Measurements from ENCODE around the gene KIF23. TPM values are rescaled to one million over a fixed set of nuclear protein-coding genes. Genes with fewer than 3 reads are reported as not detected.
A peak's percentile ranks its signal among the peaks of the same experiment; 100 is the strongest.

KIF23 gene
- total RNA-seq, 2 donors from 2014 or later: 2.6 to 7.4 TPM

DNA sequence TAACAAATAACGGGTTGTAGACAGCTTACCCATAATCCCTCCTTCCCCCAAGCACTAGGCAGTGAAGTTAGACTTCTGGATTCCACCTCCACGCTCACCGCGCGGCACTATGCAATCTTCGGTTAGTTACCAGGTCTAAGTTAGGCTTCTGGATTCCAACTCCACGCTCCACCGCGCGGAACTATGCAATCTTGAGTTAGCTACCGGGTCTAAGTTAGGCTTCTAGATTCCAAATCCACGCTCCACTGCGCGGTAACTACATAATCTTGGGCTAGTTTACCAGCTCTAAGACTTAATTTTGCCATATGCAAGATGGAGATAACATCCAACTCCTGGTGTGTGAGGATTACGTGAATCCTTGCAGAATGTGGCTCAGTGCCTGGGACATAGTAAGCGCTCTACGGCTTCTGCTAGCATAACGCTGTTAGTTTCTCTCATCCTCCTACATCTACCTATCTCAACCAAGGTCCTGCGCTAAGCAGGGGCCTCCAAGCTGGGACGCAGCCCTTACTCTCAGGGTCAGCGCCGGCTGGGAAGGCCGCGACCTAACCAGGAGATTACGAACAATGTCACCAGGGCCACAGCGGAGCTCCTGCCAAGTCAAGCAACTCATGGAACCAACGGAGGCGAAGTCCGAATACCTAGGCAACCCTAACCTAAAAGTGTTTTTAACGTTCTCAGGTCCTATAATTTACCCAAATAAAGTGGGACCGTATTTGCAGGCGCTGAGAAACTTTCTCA, 38.0 kb downstream of the KIF23 start:
- no peaks in the 10 kb centered on the region for H3K27me3 ChIP-seq (replicated peaks; ENCODE audit: insufficient read depth)
- 14% methylated on average over 32 of the region's 32 CpGs for WGBS
- DNase-seq (ENCODE audit: low spot score): no peak
- peak overlapping the region; percentile 76 to 92 for H3K4me3 ChIP-seq
- H3K9me3 ChIP-seq: no peaks in the 10 kb centered on the region
- H3K36me3 ChIP-seq: no peaks in the 10 kb centered on the region
- peaks cover 7% of the 10 kb centered on the region for H3K4me1 ChIP-seq (replicated peaks)
- intact Hi-C loops (cut with DNase I): no loop called here
- TF ChIP-seq POLR2A (IDR thresholded peaks at IDR 0.05) (no peak), POLR2AphosphoS5 (IDR thresholded peaks at IDR 0.05) (no peak)
- TF ChIP-seq, protein P1, sequence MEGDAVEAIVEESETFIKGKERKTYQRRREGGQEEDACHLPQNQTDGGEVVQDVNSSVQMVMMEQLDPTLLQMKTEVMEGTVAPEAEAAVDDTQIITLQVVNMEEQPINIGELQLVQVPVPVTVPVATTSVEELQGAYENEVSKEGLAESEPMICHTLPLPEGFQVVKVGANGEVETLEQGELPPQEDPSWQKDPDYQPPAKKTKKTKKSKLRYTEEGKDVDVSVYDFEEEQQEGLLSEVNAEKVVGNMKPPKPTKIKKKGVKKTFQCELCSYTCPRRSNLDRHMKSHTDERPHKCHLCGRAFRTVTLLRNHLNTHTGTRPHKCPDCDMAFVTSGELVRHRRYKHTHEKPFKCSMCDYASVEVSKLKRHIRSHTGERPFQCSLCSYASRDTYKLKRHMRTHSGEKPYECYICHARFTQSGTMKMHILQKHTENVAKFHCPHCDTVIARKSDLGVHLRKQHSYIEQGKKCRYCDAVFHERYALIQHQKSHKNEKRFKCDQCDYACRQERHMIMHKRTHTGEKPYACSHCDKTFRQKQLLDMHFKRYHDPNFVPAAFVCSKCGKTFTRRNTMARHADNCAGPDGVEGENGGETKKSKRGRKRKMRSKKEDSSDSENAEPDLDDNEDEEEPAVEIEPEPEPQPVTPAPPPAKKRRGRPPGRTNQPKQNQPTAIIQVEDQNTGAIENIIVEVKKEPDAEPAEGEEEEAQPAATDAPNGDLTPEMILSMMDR (IDR thresholded peaks at IDR 0.05): no peak
- peak overlapping the region; percentile 82 to 90 for H3K27ac ChIP-seq

DNA sequence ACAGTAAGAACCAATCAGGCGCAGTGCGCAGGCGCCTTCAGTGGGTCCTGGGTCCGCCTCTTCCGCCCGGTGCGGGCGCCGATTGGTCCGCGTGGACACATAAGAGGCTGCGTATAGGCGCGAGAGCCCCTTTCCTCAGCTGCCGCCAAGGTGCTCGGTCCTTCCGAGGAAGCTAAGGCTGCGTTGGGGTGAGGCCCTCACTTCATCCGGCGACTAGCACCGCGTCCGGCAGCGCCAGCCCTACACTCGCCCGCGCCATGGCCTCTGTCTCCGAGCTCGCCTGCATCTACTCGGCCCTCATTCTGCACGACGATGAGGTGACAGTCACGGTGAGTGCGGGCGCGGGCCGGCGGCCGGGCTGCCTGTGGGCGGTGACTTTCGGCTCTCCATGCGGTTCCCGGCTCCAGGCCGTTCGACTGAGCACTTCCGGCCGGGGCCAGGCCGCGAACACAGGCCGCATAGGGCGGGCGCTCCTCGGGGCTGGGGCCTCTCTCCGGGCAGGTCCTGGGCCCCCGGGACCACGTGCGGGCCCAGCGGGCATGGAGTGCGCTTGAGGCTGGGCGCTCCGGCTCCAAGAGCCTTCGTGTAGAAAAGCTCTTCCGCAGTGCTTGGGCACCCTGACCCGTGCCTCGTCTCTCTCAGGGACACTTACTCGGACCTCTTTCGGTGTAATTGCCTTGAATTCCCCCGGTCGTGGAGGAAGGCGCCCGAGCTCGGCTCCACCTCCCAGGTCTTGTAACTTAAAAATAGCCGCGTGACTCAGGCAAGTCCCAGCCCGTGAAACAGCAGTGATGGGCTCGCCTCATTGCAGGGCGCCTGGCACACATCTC, 38.8 kb downstream of the KIF23 start, which contains the start of gene RPLP1:
RPLP1 (plus strand) TSS at position 127 of the 830 bp plus-strand sequence; CDS start at position 258, 131 bp downstream.
- TF ChIP-seq, protein P1 (IDR thresholded peaks at IDR 0.05): no peak
- TF ChIP-seq POLR2A (IDR thresholded peaks at IDR 0.05): peak; percentile 61
- TF ChIP-seq POLR2AphosphoS5 (IDR thresholded peaks at IDR 0.05): peak; percentile 94
- Histone ChIP-seq H3K27me3 (replicated peaks; ENCODE audit: insufficient read depth) (no peaks in the 10 kb centered on the region), H3K4me3 (peak within 1 kb of the TSS; percentile 76 to 92), H3K36me3 (no peaks in the 10 kb centered on the region), H3K4me1 (replicated peaks) (peaks cover 7% of the 10 kb centered on the region), H3K9me3 (no peaks in the 10 kb centered on the region), H3K27ac (peak within 1 kb of the TSS; percentile 82 to 90)
- DNase-seq (ENCODE audit: low spot score): peak; percentile 96
- under 1% methylated on average over 63 of the region's 77 CpGs for WGBS
- intact Hi-C loops (cut with DNase I): no loop called here

DNA sequence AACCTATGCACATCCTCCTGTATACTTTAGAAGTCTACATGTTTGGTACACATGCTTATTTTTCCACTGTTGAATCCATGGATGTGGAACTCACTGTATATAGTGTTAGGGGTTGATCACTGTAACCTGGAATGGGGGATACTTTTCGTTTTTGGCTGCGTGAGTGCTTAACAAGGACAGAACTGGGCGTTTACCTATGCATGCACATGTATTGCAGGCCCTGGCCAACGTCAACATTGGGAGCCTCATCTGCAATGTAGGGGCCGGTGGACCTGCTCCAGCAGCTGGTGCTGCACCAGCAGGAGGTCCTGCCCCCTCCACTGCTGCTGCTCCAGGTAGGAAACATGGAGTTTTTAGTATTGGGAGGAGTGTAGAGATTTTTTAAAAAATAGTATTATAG, 40.8 kb downstream of the KIF23 start:
- intact Hi-C loops (cut with DNase I): no loop called here
- no peaks in the 10 kb centered on the region for H3K36me3 ChIP-seq
- 25% methylated on average over 5 of the region's 5 CpGs for WGBS
- H3K27me3 ChIP-seq (replicated peaks; ENCODE audit: insufficient read depth): no peaks in the 10 kb centered on the region
- TF ChIP-seq POLR2AphosphoS5 (IDR thresholded peaks at IDR 0.05) (no peak), POLR2A (IDR thresholded peaks at IDR 0.05) (no peak)
- TF ChIP-seq, protein P1 (IDR thresholded peaks at IDR 0.05): no peak
- no peak overlapping the region for H3K27ac ChIP-seq
- DNase-seq (ENCODE audit: low spot score): no peak
- H3K9me3 ChIP-seq: no peaks in the 10 kb centered on the region
- peaks cover 7% of the 10 kb centered on the region for H3K4me1 ChIP-seq (replicated peaks)
- peak overlapping the region in 1 of 2 donors; percentile 76 for H3K4me3 ChIP-seq

DNA sequence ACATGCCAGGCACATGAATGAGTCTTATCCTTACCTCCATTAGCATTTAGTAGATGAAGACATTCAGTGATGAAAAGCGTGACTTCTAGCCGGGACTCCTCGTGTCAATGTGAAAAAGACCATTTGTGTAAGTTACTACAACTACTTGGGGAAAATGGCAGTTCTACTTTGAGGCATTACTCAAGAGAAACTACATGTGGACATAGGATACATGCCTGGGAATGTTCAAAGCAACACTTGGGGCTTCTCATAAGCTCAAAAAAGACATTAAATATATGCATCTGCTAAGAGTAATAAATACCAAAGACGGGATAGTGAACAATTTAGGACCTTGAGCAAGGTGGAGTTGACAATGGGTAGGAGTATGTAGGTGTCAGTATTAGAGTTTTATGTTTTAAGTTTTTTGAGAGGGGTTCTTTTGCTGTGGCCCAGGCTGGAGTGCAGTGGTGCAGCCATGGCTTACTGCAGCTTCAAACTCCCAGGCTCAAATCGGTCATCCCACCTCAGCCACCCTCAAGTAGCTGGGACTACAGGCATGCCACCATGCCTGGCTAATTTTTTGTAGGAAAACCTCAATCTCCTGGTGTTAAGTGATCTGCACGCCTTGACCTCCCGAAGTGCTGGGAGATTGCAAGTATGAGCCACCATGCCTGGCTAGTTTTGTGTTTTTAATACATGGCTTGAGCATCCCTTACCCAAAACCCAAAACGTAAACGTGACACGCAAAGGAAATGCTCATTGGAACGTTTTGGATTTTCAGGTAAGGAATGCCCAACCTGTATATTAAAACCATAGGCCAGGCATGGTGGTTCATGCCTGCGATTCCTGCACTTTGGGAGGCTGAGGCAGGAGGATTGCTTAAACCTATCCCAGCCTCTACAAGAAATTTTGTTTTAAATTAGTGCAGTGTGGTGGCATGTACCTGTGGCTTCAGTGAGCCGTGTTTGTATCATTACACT, 42.3 kb downstream of the KIF23 start:
- H3K27ac ChIP-seq: no peak overlapping the region
- H3K36me3 ChIP-seq: no peaks in the 10 kb centered on the region
- H3K9me3 ChIP-seq: no peaks in the 10 kb centered on the region
- TF ChIP-seq POLR2AphosphoS5 (IDR thresholded peaks at IDR 0.05) (no peak), POLR2A (IDR thresholded peaks at IDR 0.05) (no peak)
- TF ChIP-seq, protein P1 (IDR thresholded peaks at IDR 0.05): no peak
- DNase-seq (ENCODE audit: low spot score): no peak
- no peak overlapping the region for H3K4me3 ChIP-seq
- peaks cover 7% of the 10 kb centered on the region for H3K4me1 ChIP-seq (replicated peaks)
- no peaks in the 10 kb centered on the region for H3K27me3 ChIP-seq (replicated peaks; ENCODE audit: insufficient read depth)
- intact Hi-C loops (cut with DNase I): no loop called here
- 79% methylated on average over 13 of the region's 13 CpGs for WGBS
